ENCODE data around the gene ARFGAP2.

GRCh38 chr11:47172740-47173336, 3.8 kb downstream of the ARFGAP2 start:
- no peak for TF ChIP-seq CTCF (IDR thresholded peaks at IDR 0.05; ENCODE audit: borderline replicate concordance, extremely low read depth, low read length, poor library complexity, severe bottlenecking)
- TF ChIP-seq EZH2 (IDR thresholded peaks at IDR 0.05; ENCODE audit: borderline replicate concordance, low read depth, low read length, severe bottlenecking): no peak

Data from DND-41 (cell line).